GM18508 (cell line): Measurements from ENCODE around the gene OR2T5.
"Not testable (repeated sequence)": the region's sequence is repeated elsewhere in the genome, so short reads cannot be mapped to it uniquely, and the experiment has no call there.

Source experiments
- ATAC-seq: cut with Tn5 transposase; IDR thresholded peaks from one replicate; pipeline ENCODE4 v1.9.1; 2021; ENCODE audit warnings: moderate number of reproducible peaks; ENCODE audit not compliant: insufficient read depth, unreplicated experiment

Gene OR2T5

DNA sequence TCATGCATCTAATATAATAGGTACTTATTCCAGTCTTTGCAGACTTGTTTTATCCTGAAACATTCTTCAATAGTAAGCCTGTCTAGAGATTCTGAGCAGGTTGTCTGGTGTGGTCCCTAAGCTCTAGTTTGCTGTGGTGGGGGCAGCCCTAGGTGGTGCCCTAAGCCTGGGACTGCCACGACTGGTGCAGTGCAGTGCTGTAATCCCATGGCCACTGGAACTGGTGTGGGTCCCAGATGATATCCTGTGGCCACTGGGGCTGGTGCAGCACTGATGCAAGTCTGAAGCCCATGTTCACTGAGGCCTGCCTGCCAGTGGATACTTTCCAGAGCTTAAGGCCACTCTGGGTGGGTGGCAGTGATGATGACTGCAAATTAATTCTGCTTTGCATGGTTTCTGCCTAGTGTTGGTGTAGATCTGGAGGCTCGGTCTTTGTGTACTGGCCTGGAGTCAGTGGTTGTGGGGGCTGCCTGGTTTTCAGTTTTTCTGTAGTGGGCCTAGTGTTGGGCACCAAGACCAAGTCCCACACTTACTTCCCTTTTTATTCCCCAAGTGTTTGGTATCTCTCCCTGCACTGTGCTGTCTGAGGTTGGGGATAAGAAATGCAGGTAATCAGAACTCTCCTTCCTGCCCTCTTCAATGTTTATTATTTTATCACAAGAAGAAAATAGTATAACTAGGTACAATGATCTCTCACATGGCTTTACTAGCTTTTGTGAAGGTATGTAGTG is 12.1 kb downstream of the OR2T5 start:
- ATAC-seq, result not testable (repeated sequence)

DNA sequence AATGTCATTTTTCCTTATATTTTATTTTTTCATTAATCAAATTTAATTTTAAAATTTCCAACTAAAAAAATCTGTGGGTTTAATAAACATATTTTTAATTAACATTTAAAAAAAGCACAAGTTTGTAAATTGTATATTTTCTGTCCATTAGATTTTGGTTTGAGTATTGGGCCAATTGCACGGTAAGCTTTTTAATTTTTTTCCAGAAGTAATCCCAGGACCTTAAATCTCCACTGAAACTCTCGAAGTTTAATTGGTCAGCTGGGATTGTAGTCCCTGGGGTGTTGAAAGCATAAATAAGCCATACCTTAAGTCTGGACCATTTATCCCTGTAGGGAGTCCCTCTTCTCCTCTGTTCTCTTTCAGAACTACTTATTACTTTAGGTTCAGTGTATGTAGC is 19.4 kb downstream of the OR2T5 start, which contains the start of gene OR2G6:
Gene OR2G6, plus strand, starts transcription at position 301 of the 400 bp plus-strand sequence. CDS start 13,574 bp downstream, outside the sequence.
- not testable (repeated sequence) for ATAC-seq

- not testable (repeated sequence) for ATAC-seq
These were observed 21.8 kb downstream of the OR2T5 start for GRCh38 chr1:248510217-248510616.

GRCh38 chr1:248521856-248522255 is 33.5 kb downstream of the OR2T5 start:
- no peak for ATAC-seq

DNA sequence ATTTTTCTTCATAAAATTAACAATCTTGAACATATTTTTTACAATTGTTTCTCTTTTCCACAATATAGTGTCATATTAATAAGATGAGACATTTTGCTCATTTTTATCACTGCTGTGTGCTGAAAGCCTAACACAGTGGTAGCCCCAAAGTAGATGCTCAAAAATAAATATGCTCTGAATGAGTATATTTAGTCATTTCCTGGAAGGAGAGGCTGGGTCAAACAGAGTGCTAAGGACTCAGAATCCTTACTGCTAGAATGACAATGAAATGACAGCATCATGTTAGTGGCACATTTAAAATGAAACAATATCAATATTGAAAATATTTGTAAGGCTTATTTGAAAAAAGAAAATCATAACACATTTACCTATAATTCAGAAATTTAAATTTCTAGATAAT is 49.1 kb downstream of the OR2T5 start:
- not testable (repeated sequence) for ATAC-seq
